ENCODE results near the gene DNAJC24. TPM values are rescaled to one million over a fixed set of nuclear protein-coding genes. Genes with fewer than 3 reads are reported as not detected.

DNAJC24 gene, protein sequence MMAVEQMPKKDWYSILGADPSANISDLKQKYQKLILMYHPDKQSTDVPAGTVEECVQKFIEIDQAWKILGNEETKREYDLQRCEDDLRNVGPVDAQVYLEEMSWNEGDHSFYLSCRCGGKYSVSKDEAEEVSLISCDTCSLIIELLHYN
- 10.3 and 13.9 TPM in 2 replicates for total RNA-seq (ENCODE audit: low replicate concordance)

DNA sequence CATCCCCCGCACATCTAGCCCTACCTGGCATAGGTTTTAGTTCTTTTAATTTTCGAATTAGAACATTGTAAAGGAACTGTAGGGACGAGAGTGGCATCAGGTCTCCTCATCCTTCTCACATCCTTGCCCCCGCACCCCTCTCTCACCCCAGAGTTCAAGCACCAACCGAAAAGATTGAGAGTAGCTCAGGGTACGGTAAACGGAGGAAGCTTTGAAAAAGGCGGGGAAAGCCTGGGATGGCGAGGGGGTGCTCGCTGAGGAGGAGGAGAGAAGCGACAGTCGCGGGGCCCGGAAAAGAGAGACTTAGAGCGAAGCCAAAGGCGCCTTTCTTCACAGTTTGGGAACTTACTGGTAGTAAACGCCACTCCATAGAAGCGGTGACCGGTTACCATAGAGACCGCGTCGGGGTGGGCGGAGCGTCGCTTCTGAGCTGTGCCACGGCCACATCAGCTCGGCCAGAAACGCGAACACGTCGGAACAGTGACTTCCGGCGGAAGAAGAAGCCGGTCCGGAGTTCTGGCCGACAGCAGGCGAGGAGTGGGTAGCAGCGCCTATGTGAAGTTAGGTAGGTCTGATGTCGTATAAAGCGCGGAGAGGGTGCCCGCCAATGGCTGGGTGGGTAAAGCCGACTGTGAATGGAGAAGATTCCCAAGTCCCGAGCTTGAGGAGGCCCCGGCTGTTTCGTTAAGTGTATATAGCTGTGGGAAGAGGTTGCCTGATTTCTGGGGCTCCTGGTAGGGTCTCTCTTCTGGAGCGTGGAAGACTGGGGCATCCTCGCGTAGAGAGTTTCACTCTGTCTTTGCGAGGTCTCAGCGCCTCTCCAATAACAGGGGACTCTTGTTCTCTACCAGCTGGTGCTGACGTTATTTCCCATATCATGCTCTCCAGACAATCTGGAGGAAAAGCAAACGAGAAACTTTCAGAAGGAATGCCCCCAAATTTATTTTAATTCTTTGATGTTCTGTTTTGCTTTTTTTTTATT is at the start of gene DNAJC24, which contains the start of gene DCDC1:
Gene DNAJC24 (plus strand): TSS at position 513 of the 982 bp plus-strand sequence. CDS start 889 bp downstream, outside the sequence.
Gene DCDC1 (minus strand): TSS at position 392 of the 982 bp plus-strand sequence. CDS start 41,459 bp downstream, outside the sequence.

Other genes with a start within 250 kb of the DNAJC24 start
- 0.08 and 0.12 TPM in 2 replicates for gene DCDC1, start 121 bp upstream of the DNAJC24 start, total RNA-seq (ENCODE audit: low replicate concordance)
- gene IMMP1L, start 139.8 kb downstream of the DNAJC24 start, total RNA-seq (ENCODE audit: low replicate concordance), result 4.0 and 9.2 TPM in 2 replicates
- gene ELP4, start 139.9 kb downstream of the DNAJC24 start, total RNA-seq (ENCODE audit: low replicate concordance), result 14.0 and 16.3 TPM in 2 replicates